Stimulated activated CD4-positive, alpha-beta T cell treated with anti-CD3 and anti-CD28 coated beads, Interleukin-4, amount 100 ng/mL, for 48 hours (primary cell): ENCODE results near the gene EIF4G3.
"Not testable (repeated sequence)": the region's sequence is repeated elsewhere in the genome, so short reads cannot be mapped to it uniquely, and the experiment has no call there.

Source experiments
- DNase-seq, 2 donors: peaks; one replicate each; pipeline ENCODE4 v3.0.0-alpha.2; 2020; ENCODE audit warnings: low read depth in 2 of 2

Gene EIF4G3

DNA sequence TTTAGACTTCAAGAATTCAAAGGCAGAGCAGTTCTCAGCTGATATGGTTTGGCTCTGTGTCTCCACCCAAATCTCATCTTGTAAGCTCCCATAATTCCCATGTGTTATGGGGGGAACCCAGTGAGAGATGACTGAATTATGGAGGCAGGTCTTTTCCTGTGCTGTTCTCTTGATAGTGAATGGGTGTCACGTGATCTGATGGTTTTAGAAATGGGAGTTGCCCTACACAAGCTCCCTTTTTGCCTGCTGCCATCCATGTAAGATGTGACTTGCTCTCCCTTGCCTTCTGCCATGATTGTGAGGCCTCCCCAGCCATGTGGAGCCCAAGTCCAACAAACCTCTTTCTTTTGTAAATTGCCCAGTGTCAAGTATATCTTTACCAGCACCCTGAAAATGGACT is 146.5 kb downstream of the EIF4G3 start:
- DNase-seq = no peak

- DNase-seq = no peak
Observed at GRCh38 chr1:21028520-21029145, 148.1 kb downstream of the EIF4G3 start.

GRCh38 chr1:21027805-21028204 is 148.9 kb downstream of the EIF4G3 start:
- no peak for DNase-seq

GRCh38 chr1:21024918-21025317 is 151.8 kb downstream of the EIF4G3 start:
- DNase-seq = no peak

DNA sequence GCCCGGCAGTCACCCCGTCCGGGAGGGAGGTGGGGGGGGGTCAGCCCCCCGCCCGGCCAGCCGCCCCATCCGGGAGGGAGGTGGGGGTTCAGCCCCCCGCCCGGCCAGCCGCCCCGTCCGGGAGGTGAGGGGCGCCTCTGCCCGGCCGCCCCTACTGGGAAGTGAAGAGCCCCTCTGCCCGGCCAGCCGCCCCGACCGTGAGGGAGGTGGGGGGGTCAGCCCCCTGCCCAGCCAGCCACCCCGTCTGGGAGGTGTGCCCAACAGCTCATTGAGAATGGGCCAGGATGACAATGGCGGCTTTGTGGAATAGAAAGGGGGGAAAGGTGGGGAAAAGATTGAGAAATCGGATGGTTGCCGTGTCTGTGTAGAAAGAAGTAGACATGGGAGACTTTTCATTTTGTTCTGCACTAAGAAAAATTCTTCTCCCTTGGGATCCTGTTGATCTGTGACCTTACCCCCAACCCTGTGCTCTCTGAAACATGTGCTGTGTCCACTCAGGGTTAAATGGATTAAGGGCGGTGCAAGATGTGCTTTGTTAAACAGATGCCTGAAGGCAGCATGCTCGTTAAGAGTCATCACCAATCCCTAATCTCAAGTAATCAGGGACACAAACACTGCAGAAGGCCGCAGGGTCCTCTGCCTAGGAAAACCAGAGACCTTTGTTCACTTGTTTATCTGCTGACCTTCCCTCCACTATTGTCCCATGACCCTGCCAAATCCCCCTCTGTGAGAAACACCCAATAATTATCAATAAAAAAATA is 152.4 kb downstream of the EIF4G3 start:
- DNase-seq = not testable (repeated sequence)

DNA sequence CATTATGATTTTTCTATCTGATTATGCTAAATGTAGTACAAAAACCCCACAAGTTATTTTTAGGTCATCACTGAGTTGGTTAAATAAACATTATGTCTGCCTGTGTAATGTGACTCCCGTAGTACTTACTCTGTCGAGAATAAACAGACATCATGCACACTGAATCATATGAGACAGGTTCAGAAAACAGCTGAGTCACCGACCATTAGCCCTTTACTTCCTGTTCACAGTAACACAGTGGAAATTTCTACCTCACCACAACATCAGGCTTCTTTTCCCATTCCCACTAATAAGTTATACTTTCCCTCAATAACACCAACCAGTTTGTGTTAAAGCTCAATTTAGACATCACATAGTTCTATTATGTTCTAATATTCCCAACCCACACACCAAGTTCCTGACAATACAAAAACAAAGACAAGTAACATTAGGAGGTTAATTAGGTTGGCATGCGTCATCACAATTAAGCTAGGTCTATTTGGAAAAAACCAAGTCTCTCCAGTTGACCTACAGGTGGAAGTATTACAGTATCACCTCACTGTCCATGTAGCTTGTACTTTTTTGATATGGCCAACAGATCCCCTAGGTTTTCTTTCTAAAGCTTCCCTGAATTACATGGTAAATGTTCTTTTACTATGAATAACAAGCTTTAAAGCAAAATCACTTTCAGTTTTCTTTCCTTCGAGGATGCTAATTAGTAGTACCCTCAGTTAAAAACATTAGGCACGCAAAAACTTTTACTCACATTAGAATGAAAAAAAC is 154.2 kb downstream of the EIF4G3 start:
- DNase-seq = peak in 1 of 2 donors; percentile 4

DNA sequence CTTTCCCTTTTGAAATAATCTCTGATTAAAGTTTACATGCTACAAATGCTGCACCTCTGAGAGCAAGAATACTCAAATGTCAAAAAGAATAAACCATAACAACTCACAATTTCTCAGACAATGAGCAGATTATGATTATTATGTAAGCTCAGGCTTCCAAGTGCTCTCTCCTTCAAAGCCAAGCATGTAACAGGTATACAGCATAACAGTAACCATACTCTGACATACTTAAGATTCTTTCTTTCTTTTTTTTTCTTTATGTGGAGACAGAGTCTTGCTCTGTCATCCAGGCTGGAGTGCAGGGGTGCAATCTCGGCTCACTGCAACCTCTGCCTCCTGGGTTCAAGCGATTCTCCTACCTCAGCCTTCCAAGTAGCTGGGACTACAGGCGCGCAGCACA is 155.4 kb downstream of the EIF4G3 start:
- no peak for DNase-seq

DNA sequence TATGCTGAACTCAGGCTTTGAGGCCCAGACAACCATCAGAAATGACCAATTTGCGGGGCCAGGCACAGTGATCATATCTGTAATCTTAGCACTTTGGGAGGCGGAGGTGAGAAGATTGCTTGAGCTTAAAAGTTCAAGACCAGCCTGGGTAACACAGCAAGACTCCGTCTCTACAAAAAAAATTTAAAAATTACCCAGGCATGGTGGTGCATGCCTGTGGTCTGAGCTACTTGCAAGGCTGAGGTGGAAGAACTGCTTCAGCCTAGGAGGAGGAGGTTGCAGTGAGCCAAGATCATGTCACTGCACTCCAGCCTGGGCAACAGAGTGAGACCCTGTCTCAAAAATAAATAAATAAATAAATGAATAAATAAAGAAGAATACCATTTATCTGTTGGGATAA is 156.5 kb downstream of the EIF4G3 start:
- DNase-seq = no peak

DNA sequence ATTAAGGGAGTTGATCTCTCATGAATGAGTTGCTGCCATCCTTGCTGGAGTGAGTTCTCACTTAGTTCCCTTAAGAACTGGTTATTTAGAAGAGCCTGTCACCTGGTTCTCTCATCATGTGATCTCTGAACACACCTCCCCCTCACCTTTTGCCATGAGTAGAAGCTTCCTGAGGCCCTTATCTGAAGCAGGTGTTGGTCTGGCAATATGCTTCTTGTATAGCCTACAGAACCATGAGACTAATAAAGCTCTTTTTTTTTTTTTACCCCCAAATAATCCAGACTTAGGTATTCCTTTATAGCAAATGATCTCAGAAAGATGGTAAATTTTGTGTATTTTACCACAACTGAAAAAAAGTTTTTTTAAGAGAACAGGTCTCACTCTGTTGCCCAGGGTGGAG is 158.0 kb downstream of the EIF4G3 start:
- DNase-seq = no peak

GRCh38 chr1:21013510-21013909 is 163.2 kb downstream of the EIF4G3 start:
- DNase-seq = no peak

DNA sequence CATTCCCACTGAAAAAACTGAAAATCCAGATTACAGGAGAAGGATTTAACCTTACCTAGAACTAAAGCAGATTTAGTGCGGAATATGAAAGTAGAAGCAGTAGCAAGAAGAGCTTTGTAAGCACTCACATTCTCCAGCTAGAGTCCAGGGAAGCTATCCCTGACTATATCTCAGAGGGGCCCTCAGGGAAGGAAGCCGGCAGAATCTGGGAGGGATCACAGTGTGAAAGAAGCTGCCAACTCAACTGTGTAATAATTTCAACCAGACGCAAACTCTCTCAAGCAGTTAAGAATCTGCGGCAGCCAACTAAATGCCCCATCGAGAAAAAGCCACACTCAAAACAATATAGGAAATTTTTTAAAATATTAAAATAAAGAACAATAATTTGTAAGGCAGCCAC is 163.8 kb downstream of the EIF4G3 start:
- DNase-seq = no peak

DNA sequence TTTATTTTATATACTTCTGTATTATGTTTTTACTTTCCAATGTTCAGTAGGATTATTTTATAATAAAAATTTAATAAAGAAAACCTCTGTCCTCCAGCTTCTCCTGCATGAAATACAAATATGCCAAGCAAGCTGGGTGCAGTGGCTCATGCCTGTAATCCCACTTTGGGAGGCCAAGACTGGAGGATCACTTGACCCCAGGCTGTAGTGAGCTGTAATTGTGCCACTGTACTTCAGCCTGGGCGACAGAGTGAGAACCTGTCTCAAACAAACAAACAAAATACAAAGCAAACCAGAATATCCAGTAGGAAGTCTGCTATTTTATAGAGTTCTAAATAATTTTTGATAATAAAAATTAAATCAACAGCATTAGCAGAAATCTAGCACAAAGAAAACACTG is 168.8 kb downstream of the EIF4G3 start:
- no peak for DNase-seq

DNA sequence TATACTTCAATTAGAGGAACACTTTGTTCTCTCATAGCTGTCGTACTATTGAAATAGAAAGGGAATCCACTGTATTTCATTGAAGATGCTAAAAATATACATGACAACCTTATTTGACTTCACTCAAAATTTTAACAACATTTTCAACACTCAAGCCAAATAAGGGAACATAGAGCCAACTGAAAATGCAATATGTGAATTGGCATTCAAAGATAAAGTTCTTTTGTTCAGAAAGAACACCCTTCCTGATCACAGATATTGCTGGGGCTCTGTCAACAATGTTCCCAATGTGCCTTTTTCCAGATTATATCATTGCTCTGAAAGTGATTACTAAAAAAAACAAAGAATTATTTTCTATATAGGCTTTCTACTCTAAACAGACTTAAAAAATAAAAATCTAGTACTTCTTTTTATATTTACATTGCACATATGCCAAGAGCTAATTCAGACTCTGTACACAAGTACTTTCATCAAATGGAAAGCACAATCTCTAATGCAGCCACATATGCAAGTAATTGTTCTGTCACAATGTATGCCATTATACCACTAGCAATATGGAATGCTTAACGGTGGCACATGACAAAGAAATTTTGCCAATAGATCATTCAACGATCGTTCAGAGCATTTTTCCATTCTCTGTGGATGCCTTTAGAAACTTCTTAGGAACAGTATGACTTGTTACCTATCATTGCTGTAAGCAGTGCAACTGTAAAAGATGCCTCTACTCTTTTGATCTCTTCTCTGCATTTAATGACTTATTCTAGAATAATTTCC is 171.0 kb downstream of the EIF4G3 start:
- DNase-seq = no peak

DNA sequence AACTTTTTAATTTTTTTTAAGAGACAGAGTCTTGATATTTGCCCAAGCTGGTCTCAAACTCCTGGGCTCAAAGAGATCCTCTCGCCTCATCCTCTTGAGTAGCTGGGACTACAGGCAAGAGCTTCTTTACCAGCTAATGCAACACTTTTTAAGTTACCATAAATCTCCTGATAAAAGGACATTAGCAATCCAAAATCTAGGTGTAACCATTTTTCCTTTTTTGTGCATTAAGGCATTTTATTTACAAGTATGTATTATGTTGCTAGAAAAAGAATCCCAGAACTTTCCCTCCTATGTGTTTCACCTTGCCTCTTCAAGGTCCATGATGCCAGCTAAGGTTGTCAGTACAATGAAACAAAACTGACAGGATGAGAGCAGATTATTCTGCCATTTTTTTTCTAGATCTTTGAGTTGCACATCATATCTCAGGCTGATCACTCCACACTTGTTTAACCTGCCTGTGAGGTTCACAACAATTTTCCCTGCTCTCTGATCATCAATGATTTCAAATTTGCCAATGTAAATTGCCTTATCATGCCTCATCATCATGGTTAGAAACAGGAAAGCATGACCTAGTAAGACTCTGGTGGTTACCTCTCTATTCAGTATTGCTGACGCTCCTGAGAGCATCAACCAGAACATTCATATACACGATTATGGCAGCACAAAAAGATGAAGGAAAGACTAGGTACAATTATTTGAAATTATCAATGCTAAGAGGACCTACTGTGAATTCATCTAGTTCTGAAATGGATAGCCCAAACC is 173.2 kb downstream of the EIF4G3 start:
- no peak for DNase-seq

- DNase-seq = no peak
Observed at GRCh38 chr1:21001042-21001441, 175.7 kb downstream of the EIF4G3 start.

DNA sequence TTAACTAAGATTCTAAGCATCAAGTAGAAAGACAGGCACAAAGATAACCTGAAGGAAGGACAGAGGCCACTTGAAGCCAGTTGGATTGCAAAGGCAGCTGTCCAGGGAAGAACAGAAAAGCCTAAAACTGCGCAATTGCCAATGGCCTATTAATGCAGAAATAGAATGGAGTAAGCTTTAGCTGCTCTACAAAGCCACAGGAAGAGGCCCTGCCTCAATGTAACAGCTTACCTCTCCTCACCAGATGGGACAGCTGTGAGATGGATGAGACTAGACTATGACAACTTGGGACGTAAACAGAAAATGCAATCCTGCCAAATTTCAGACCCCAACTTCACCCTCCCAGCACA is 176.5 kb downstream of the EIF4G3 start:
- no peak for DNase-seq

- DNase-seq = no peak
Observed at GRCh38 chr1:20999525-21000244, 177.0 kb downstream of the EIF4G3 start.

- no peak for DNase-seq
Observed at GRCh38 chr1:20998826-20999225, 177.9 kb downstream of the EIF4G3 start.

- no peak for DNase-seq
Observed at GRCh38 chr1:20997602-20998224, 179.0 kb downstream of the EIF4G3 start.

GRCh38 chr1:20996554-20996953 is 180.1 kb downstream of the EIF4G3 start:
- no peak for DNase-seq
